Skeletal muscle satellite cell (primary cell): Measurements from ENCODE around the gene ADARB2.

Experiments used
- H3K27me3 ChIP-seq: 2 replicates; pipeline ENCODE4 v1.7.0; 2013; ENCODE audit warnings: low read length; ENCODE audit not compliant: control insufficient read depth, insufficient read depth
- H3K36me3 ChIP-seq: 2 replicates; pipeline ENCODE4 v1.7.0; 2013; ENCODE audit warnings: mild to moderate bottlenecking, control low read depth, low read length; ENCODE audit not compliant: insufficient read depth
- H3K4me1 ChIP-seq: 2 replicates; pipeline ENCODE4 v1.7.0; 2013; ENCODE audit warnings: low read length; ENCODE audit not compliant: control insufficient read depth, insufficient read depth
- H3K4me2 ChIP-seq: 2 replicates; pipeline ENCODE4 v1.7.0; 2013; ENCODE audit warnings: mild to moderate bottlenecking, low read length
- H3K4me3 ChIP-seq: 2 replicates; pipeline ENCODE4 v1.7.0; 2013; ENCODE audit warnings: low read length
- H3K9ac ChIP-seq: 2 replicates; pipeline ENCODE4 v1.7.0; 2013; ENCODE audit warnings: mild to moderate bottlenecking, low read depth, low read length, moderate library complexity
- H3K9me3 ChIP-seq: replicated peaks from 2 replicates; pipeline ENCODE4 v1.7.0; 2013; ENCODE audit warnings: mild to moderate bottlenecking, control low read depth, low read length

ADARB2 gene

GRCh38 chr10:1212571-1213141 is 524.7 kb downstream of the ADARB2 start:
- H3K9me3 ChIP-seq, result peaks cover 3% of the 10 kb centered on the region
- no peaks in the 10 kb centered on the region for H3K36me3 ChIP-seq
- no peaks in the 10 kb centered on the region for H3K27me3 ChIP-seq
- H3K4me2 ChIP-seq, result no peak overlapping the region
- no peaks in the 10 kb centered on the region for H3K4me1 ChIP-seq
- no peak overlapping the region for H3K9ac ChIP-seq
- H3K4me3 ChIP-seq, result no peak overlapping the region

- Histone ChIP-seq H3K9ac (no peak overlapping the region), H3K4me1 (no peaks in the 10 kb centered on the region), H3K9me3 (peaks cover 3% of the 10 kb centered on the region), H3K4me2 (no peak overlapping the region), H3K4me3 (no peak overlapping the region), H3K27me3 (no peaks in the 10 kb centered on the region), H3K36me3 (no peaks in the 10 kb centered on the region)
Measured at GRCh38 chr10:1211844-1212570, 525.3 kb downstream of the ADARB2 start.

GRCh38 chr10:1210667-1211066 is 526.7 kb downstream of the ADARB2 start:
- H3K4me3 ChIP-seq, result no peak overlapping the region

GRCh38 chr10:1209355-1209979 is 527.9 kb downstream of the ADARB2 start:
- H3K9ac ChIP-seq, result no peak overlapping the region
- no peak overlapping the region for H3K4me3 ChIP-seq
- no peaks in the 10 kb centered on the region for H3K36me3 ChIP-seq
- H3K4me2 ChIP-seq, result no peak overlapping the region
- no peaks in the 10 kb centered on the region for H3K4me1 ChIP-seq
- no peaks in the 10 kb centered on the region for H3K9me3 ChIP-seq
- H3K27me3 ChIP-seq, result no peaks in the 10 kb centered on the region

More at GRCh38 chr10:1210667-1211066, 526.7 kb downstream of the ADARB2 start:
- no peak overlapping the region for H3K9ac ChIP-seq
- H3K36me3 ChIP-seq, result no peaks in the 10 kb centered on the region
- peaks cover 3% of the 10 kb centered on the region for H3K9me3 ChIP-seq
- H3K27me3 ChIP-seq, result no peaks in the 10 kb centered on the region
- H3K4me1 ChIP-seq, result no peaks in the 10 kb centered on the region
- no peak overlapping the region for H3K4me2 ChIP-seq

GRCh38 chr10:1208366-1209311 is 528.7 kb downstream of the ADARB2 start:
- Histone ChIP-seq H3K36me3 (no peaks in the 10 kb centered on the region), H3K4me1 (no peaks in the 10 kb centered on the region), H3K27me3 (no peaks in the 10 kb centered on the region)

GRCh38 chr10:1206601-1207000 is 530.7 kb downstream of the ADARB2 start:
- no peak overlapping the region for H3K4me2 ChIP-seq

More at GRCh38 chr10:1208366-1209311, 528.7 kb downstream of the ADARB2 start:
- Histone ChIP-seq H3K9ac (no peak overlapping the region), H3K4me3 (no peak overlapping the region), H3K9me3 (no peaks in the 10 kb centered on the region), H3K4me2 (no peak overlapping the region)

GRCh38 chr10:1206101-1206500 is 531.2 kb downstream of the ADARB2 start:
- Histone ChIP-seq H3K36me3 (no peaks in the 10 kb centered on the region), H3K4me2 (no peak overlapping the region), H3K4me1 (no peaks in the 10 kb centered on the region), H3K4me3 (no peak overlapping the region), H3K9me3 (no peaks in the 10 kb centered on the region), H3K9ac (no peak overlapping the region), H3K27me3 (no peaks in the 10 kb centered on the region)

More at GRCh38 chr10:1206601-1207000, 530.7 kb downstream of the ADARB2 start:
- Histone ChIP-seq H3K27me3 (no peaks in the 10 kb centered on the region), H3K4me3 (no peak overlapping the region), H3K9me3 (no peaks in the 10 kb centered on the region), H3K4me1 (no peaks in the 10 kb centered on the region), H3K36me3 (no peaks in the 10 kb centered on the region), H3K9ac (no peak overlapping the region)

GRCh38 chr10:1205450-1206030 is 531.8 kb downstream of the ADARB2 start:
- H3K4me2 ChIP-seq, result no peak overlapping the region
- H3K4me1 ChIP-seq, result no peaks in the 10 kb centered on the region
- no peak overlapping the region for H3K9ac ChIP-seq
- no peaks in the 10 kb centered on the region for H3K9me3 ChIP-seq
- H3K36me3 ChIP-seq, result no peaks in the 10 kb centered on the region
- H3K27me3 ChIP-seq, result no peaks in the 10 kb centered on the region
- H3K4me3 ChIP-seq, result no peak overlapping the region

GRCh38 chr10:1204434-1205326 is 532.6 kb downstream of the ADARB2 start:
- no peaks in the 10 kb centered on the region for H3K36me3 ChIP-seq
- H3K4me3 ChIP-seq, result no peak overlapping the region
- no peaks in the 10 kb centered on the region for H3K4me1 ChIP-seq
- H3K9ac ChIP-seq, result no peak overlapping the region
- H3K4me2 ChIP-seq, result no peak overlapping the region
- H3K9me3 ChIP-seq, result no peaks in the 10 kb centered on the region
- H3K27me3 ChIP-seq, result no peaks in the 10 kb centered on the region

GRCh38 chr10:1203704-1204103 is 533.6 kb downstream of the ADARB2 start:
- Histone ChIP-seq H3K4me2 (no peak overlapping the region), H3K9me3 (no peaks in the 10 kb centered on the region), H3K4me3 (no peak overlapping the region), H3K9ac (no peak overlapping the region), H3K27me3 (no peaks in the 10 kb centered on the region), H3K36me3 (no peaks in the 10 kb centered on the region), H3K4me1 (no peaks in the 10 kb centered on the region)
